OCI-LY3 (cell line): Measurements from ENCODE around the gene PALD1.

Experiments used
- CTCF ChIP-seq: fragments of 200-600, 300-600 bp; sonication (generic); IDR thresholded peaks from 2 replicates; pipeline ENCODE4 v1.5.1; 2014; ENCODE audit warnings: antibody characterized with exemption, low read length, low read depth
- EZH2phosphoT487 ChIP-seq: fragments of 200-600 bp; shearing (Covaris generic); IDR thresholded peaks from 2 replicates; pipeline ENCODE4 v1.6.1; 2018; ENCODE audit warnings: antibody characterized with exemption, mixed run types, low read depth

GRCh38 chr10:70578371-70578947 lies 99.9 kb downstream of the PALD1 start:
- TF ChIP-seq CTCF (no peak), EZH2phosphoT487 (no peak)
